ENCODE measurements around the gene SLC25A21. TPM values are rescaled to one million over a fixed set of nuclear protein-coding genes. Genes with fewer than 3 reads are reported as not detected.

Gene SLC25A21
- total RNA-seq, 1 experiment from 2014 or later: 2.1 TPM

- TF ChIP-seq CTCF (IDR thresholded peaks at IDR 0.05) (no peak), SIN3A (IDR thresholded peaks at IDR 0.05; ENCODE audit: borderline replicate concordance, insufficient read depth, low read depth, low read length) (no peak), REST (IDR thresholded peaks at IDR 0.05; ENCODE audit: insufficient read depth in 1 of 2, low read depth in 2 of 2, low read length in 1 of 2) (no peak), POLR2AphosphoS5 (IDR thresholded peaks at IDR 0.05; ENCODE audit: low read depth, low read length) (no peak), TCF7L2 (IDR thresholded peaks at IDR 0.05; ENCODE audit: low read depth, low read length) (no peak)
- CTCF ChIA-PET: no interaction called here
- ATAC-seq (no peak), DNase-seq (ENCODE audit: low read depth, low spot score) (no peak)
- POLR2A ChIA-PET: no interaction called here
- Histone ChIP-seq H3K4me3 (ENCODE audit: low read depth in 2 of 2, low read length in 2 of 2) (no peak overlapping the region), H3K27me3 (ENCODE audit: control insufficient read depth, insufficient read depth, low read length) (no peaks in the 10 kb centered on the region), H3K9me3 (ENCODE audit: control insufficient read depth, insufficient read depth, low read depth, low read length) (no peaks in the 10 kb centered on the region), H3K27ac (ENCODE audit: low read length) (no peak overlapping the region), H3K36me3 (ENCODE audit: control insufficient read depth, insufficient read depth, low read length) (no peaks in the 10 kb centered on the region), H3K4me1 (ENCODE audit: control insufficient read depth, insufficient read depth, low read length) (no peaks in the 10 kb centered on the region)
- intact Hi-C loops (cut with micrococcal nuclease; ENCODE audit: unreplicated experiment) (no loop called here), in situ Hi-C loops (cut with HindIII; ENCODE audit: low pct_unique_long_range_greater_than_20kb, low sequenced_read_pairs) (no loop called here)
- no TSS peak for BruUV-seq (replicated peaks)
These were observed 49.3 kb downstream of the SLC25A21 start for GRCh38 chr14:37122919-37123639.

GRCh38 chr14:37122288-37122687, 50.1 kb downstream of the SLC25A21 start:
- intact Hi-C loops (cut with micrococcal nuclease; ENCODE audit: unreplicated experiment): no loop called here
- ATAC-seq: peak; percentile 80; the same call in 1 of the 2 replicates

More at GRCh38 chr14:37122288-37122687, 50.1 kb downstream of the SLC25A21 start:
- ChIA-PET CTCF (no interaction called here), POLR2A (no interaction called here)
- H3K27ac ChIP-seq (ENCODE audit: low read length): no peak overlapping the region
- in situ Hi-C loops (cut with HindIII; ENCODE audit: low pct_unique_long_range_greater_than_20kb, low sequenced_read_pairs): no loop called here
- no peak overlapping the region for H3K4me3 ChIP-seq (ENCODE audit: low read depth in 2 of 2, low read length in 2 of 2)
- no TSS peak for BruUV-seq (replicated peaks)
- TF ChIP-seq REST (IDR thresholded peaks at IDR 0.05; ENCODE audit: insufficient read depth in 1 of 2, low read depth in 2 of 2, low read length in 1 of 2) (no peak), TCF7L2 (IDR thresholded peaks at IDR 0.05; ENCODE audit: low read depth, low read length) (no peak)
- no peaks in the 10 kb centered on the region for H3K9me3 ChIP-seq (ENCODE audit: control insufficient read depth, insufficient read depth, low read depth, low read length)
- no peaks in the 10 kb centered on the region for H3K4me1 ChIP-seq (ENCODE audit: control insufficient read depth, insufficient read depth, low read length)
- H3K36me3 ChIP-seq (ENCODE audit: control insufficient read depth, insufficient read depth, low read length): no peaks in the 10 kb centered on the region
- peak; percentile 43 for DNase-seq (ENCODE audit: low read depth, low spot score)
- no peaks in the 10 kb centered on the region for H3K27me3 ChIP-seq (ENCODE audit: control insufficient read depth, insufficient read depth, low read length)
